Sigmoid colon (tissue), 7 donors: ENCODE measurements around the gene ACSS2. TPM values are rescaled to one million over a fixed set of nuclear protein-coding genes. Genes with fewer than 3 reads are reported as not detected.

Experiments
- DNase-seq: peaks from one replicate; pipeline ENCODE4 v3.0.0-alpha.2; 2019
- H3K27ac ChIP-seq, 4 donors: fragments of 200-600 bp; sonication (generic); one replicate each; pipeline ENCODE4 v1.5.1; 2016 to 2019; ENCODE audit warnings: mild to moderate bottlenecking in 1 of 4
- H3K27me3 ChIP-seq, 3 donors: fragments of 200-600 bp; sonication (generic); one replicate each; pipeline ENCODE4 v1.5.1; 2019; ENCODE audit warnings: mild to moderate bottlenecking in 1 of 3
- H3K36me3 ChIP-seq, 4 donors: fragments of 200-600 bp; sonication (generic); one replicate each; pipeline ENCODE4 v1.5.1; 2016 to 2019
- H3K4me1 ChIP-seq, 4 donors: fragments of 200-600 bp; sonication (generic); one replicate each; pipeline ENCODE4 v1.5.1; 2017 to 2019
- H3K4me3 ChIP-seq, 4 donors: fragments of 200-600 bp; sonication (generic); one replicate each; pipeline ENCODE4 v1.5.1; 2017 to 2019; ENCODE audit warnings: mild to moderate bottlenecking in 2 of 4, moderate library complexity in 1 of 4
- H3K9me3 ChIP-seq, 4 donors: fragments of 200-600 bp in 3 of 4; sonication (generic) in 3 of 4; one replicate each; pipeline versions ENCODE4 v1.5.1 to v1.6.1; 2013 to 2019
- CTCF ChIP-seq, 4 experiments: fragments of 450-650 bp in 3 of 4; fragments of 200-600 bp in 1 of 4; IDR thresholded peaks; one replicate each; pipeline ENCODE4 v1.5.1; 2016 to 2019; ENCODE audit warnings: antibody characterized with exemption in 4 of 4, mild to moderate bottlenecking in 3 of 4, moderate library complexity in 2 of 4
- EP300 ChIP-seq, 4 donors: sonication (generic); formaldehyde crosslinking; IDR thresholded peaks; one replicate each; pipeline ENCODE4 v1.6.1; 2017; ENCODE audit warnings: antibody characterized with exemption in 4 of 4
- POLR2A ChIP-seq, 2 donors: fragments of 450-650 bp; IDR thresholded peaks; one replicate each; pipeline ENCODE4 v1.6.1; 2016; ENCODE audit warnings: antibody characterized with exemption in 2 of 2, mild to moderate bottlenecking in 2 of 2, moderate library complexity in 2 of 2
- POLR2AphosphoS5 ChIP-seq, 4 donors: sonication (generic); formaldehyde crosslinking; IDR thresholded peaks; one replicate each; pipeline ENCODE4 v1.6.1; 2017; ENCODE audit warnings: antibody characterized with exemption in 4 of 4
- WGBS, 2 donors: extraction: QIAGEN DNeasy Blood & Tissue Kit; methylation state at CpG; one replicate each; pipeline ENCODE4 v1.1.7; 2013; 5-methylcytosine and 5-hydroxymethylcytosine counted together
- intact Hi-C: fragments of 100-400 bp; cut with DNase I; formaldehyde crosslinking; loops from one replicate; pipeline ENCODE4 v1.15.1; 2023
- polyA plus RNA-seq, 3 donors: library from polyadenylated mRNA; stranded (reverse); fragments of 200-250 nt; gene quantifications; one replicate each; pipeline ENCODE4 v1.2.3, GENCODE V29; 2013
- total RNA-seq, 4 donors: library from RNA; depleted of rRNA; stranded (reverse); fragments of >200 nt; gene quantifications; one replicate each; pipeline ENCODE4 v1.1.0, GENCODE V29; 2016
- donor health status: healthy with polysubstance abuse.
- donor health status: Bipolar disorder and iron deficiency.
- donor health status: healthy.

The ACSS2 gene
- total and polyA plus RNA-seq, 7 donors, result 29.7 to 232 (median 70.1) TPM

DNA sequence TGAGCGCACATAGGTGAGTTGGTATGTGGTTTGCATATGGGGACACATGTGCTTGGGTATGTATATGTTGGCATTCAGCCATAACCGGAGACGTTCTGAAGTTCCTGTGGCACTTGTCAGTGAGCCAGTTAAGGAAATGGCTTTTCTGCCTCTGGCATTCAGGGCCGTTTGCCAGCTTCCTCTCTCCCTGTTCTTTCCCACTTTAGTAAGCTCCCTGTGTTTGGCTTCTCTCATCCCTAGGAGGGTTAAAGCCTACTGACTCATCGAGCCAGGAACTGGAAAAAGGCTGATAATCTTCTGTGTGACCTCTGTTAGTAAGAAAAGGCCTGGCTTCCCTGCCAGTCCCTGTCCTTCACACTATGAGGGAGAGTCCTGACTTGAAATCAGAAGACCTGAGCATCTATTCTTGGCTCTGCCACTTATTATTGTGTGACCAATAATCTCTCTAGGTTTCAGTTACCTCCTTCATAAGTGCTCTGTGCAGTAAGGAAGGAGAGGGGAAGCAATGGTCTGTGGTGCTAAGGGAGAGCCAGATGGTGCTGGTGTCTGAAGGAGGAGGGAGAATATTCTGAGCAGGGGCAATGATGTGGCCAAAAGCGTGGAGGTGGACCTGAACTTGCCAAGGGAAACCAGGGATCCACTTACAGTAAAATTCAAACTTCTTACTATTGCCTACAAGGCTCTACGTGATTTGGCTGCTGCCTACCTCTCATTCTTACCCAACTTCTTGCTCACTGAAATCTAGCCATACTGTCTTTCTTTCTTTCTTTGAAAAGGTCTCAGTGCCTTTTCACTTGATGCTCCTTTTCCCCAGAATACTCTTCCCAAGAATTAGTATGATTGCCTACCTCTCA lies 31.4 kb downstream of the ACSS2 start:
- H3K9me3 ChIP-seq, result no peaks in the 10 kb centered on the region
- no peak for DNase-seq
- 25 to 33% methylated on average over 7 of the region's 7 CpGs for WGBS, 2 donors
- no peaks in the 10 kb centered on the region for H3K36me3 ChIP-seq
- H3K4me1 ChIP-seq, result peaks cover 0 to 14% (median 13%) of the 10 kb centered on the region in 4 donors
- no peak overlapping the region for H3K4me3 ChIP-seq
- no peaks in the 10 kb centered on the region for H3K27me3 ChIP-seq
- peak overlapping the region; percentile 33 to 54 (median 46) for H3K27ac ChIP-seq
- no peak for TF ChIP-seq POLR2A (IDR thresholded peaks at IDR 0.05)
- TF ChIP-seq EP300 (IDR thresholded peaks at IDR 0.05), result no peak
- intact Hi-C loops, result no loop called here

DNA sequence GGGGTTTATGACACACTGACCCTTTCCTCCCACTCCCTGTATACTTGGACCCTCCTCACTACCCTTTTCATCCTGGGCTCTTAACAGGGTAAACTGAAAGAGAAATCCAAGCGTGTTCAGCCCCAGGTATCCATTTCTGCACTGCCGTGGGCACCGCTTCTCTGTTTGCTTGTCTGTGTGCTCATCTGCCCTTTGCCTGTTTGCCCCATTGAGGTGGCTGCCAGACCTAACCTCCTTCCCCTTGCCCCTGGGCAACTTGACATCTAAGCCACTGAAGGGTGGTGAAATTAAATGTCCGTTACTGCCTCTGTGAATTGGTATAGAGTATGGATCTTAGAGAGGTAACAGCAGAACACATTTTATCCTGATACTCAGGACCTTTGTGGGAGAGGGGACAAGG lies 38.7 kb downstream of the ACSS2 start:
- DNase-seq, result no peak
- H3K27me3 ChIP-seq, result no peaks in the 10 kb centered on the region
- no peak overlapping the region for H3K27ac ChIP-seq
- peaks cover 0 to 11% (median 7%) of the 10 kb centered on the region in 4 donors for H3K36me3 ChIP-seq
- 44 to 84% methylated on average over 4 of the region's 4 CpGs for WGBS, 2 donors
- H3K9me3 ChIP-seq, result no peaks in the 10 kb centered on the region
- no peaks in the 10 kb centered on the region for H3K4me1 ChIP-seq
- H3K4me3 ChIP-seq, result no peak overlapping the region
- no peak for TF ChIP-seq CTCF (IDR thresholded peaks at IDR 0.05)
- no peak for TF ChIP-seq POLR2AphosphoS5 (IDR thresholded peaks at IDR 0.05)
- no peak for TF ChIP-seq POLR2A (IDR thresholded peaks at IDR 0.05)
- TF ChIP-seq EP300 (IDR thresholded peaks at IDR 0.05), result no peak
- intact Hi-C loops, result no loop called here

DNA sequence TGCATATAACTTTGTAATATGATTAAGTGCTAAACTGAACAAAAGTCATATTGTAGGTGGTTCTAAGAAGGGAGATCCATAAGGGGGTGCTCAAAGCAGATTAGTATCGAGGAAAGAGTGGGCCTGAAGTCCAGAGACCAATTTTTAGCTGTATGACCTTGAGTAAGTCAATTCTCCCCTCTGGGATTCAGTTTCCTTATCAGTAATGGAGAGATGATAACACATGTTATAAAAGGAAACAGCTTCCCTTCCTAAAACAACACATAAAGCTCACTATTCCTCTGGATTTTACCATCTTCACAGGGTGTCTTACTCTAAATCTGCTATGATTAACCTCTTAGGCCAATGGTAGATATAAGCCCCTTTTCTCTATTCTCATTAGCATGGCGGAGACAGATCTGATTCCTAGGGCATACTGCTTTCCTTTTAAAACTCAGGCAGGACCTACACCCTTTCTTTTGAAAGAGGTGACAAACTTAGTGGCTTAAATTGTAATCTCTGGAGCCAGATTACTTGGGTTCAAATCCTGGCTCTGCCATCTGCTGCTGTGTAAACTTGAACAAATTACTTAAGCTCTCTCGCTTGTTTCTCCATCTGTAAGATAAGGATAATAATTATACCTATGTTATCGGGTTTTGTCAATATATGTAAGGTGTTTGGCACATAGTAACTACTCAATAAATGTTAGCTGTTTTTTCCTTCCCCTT lies 39.5 kb downstream of the ACSS2 start:
- intact Hi-C loops, result no loop called here
- Histone ChIP-seq H3K27me3 (no peaks in the 10 kb centered on the region), H3K9me3 (no peaks in the 10 kb centered on the region), H3K36me3 (peaks cover under 1 to 15% (median 10%) of the 10 kb centered on the region in 4 donors), H3K4me3 (no peak overlapping the region), H3K27ac (no peak overlapping the region), H3K4me1 (no peaks in the 10 kb centered on the region)
- no peak for DNase-seq
- TF ChIP-seq CTCF (IDR thresholded peaks at IDR 0.05), result no peak
- no peak for TF ChIP-seq EP300 (IDR thresholded peaks at IDR 0.05)
- no peak for TF ChIP-seq POLR2A (IDR thresholded peaks at IDR 0.05)
- no peak for TF ChIP-seq POLR2AphosphoS5 (IDR thresholded peaks at IDR 0.05)
- WGBS, 2 donors, result 27 to 66% methylated on average over 4 of the region's 4 CpGs

DNA sequence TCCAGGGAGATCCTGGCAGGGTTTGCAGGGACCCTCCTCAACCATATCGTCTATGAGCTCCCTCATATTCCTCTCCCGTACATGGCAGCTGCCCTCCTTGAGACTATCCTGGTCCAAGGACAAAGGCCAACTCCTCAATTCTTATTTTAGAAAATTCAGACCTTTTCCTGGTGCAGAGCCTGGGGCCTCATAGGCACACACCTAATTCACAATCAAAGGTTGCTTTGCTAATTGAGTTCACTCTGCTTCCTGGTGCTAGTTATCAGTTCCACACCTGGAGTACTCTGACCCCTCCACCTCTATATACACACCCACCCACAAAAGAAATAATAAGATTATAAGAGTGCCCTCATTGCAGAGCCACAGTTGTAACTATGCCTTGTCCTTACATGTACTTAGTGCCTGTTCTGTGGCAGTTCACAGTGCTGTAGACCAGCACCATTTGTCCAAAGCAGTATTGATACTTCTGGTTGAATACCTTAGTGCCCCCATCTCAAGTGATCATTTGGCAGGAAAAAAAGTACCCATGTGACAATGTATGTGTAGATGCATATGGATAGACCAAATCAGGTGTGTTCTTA lies 40.5 kb downstream of the ACSS2 start:
- H3K9me3 ChIP-seq, result no peaks in the 10 kb centered on the region
- intact Hi-C loops, result no loop called here
- 19 to 62% methylated on average over 2 of the region's 2 CpGs for WGBS, 2 donors
- no peak for TF ChIP-seq EP300 (IDR thresholded peaks at IDR 0.05)
- TF ChIP-seq POLR2A (IDR thresholded peaks at IDR 0.05), result peak in 1 of 2 donors; percentile 33
- H3K4me3 ChIP-seq, result no peak overlapping the region
- DNase-seq, result no peak
- H3K27ac ChIP-seq, result no peak overlapping the region
- H3K4me1 ChIP-seq, result no peaks in the 10 kb centered on the region
- H3K27me3 ChIP-seq, result no peaks in the 10 kb centered on the region
- peaks cover 4 to 22% (median 10%) of the 10 kb centered on the region in 4 donors for H3K36me3 ChIP-seq

- H3K4me1 ChIP-seq, result peaks cover 0 to 13% (median 8%) of the 10 kb centered on the region in 4 donors
- H3K27me3 ChIP-seq, result no peaks in the 10 kb centered on the region
- no peak overlapping the region for H3K4me3 ChIP-seq
- no peak for TF ChIP-seq POLR2A (IDR thresholded peaks at IDR 0.05)
- no peak for TF ChIP-seq POLR2AphosphoS5 (IDR thresholded peaks at IDR 0.05)
- no peak for TF ChIP-seq EP300 (IDR thresholded peaks at IDR 0.05)
- TF ChIP-seq CTCF (IDR thresholded peaks at IDR 0.05), result no peak
- no peak overlapping the region for H3K27ac ChIP-seq
- DNase-seq, result no peak
- no peaks in the 10 kb centered on the region for H3K9me3 ChIP-seq
- intact Hi-C loops, result no loop called here
- H3K36me3 ChIP-seq, result peaks cover 0 to 39% (median 12%) of the 10 kb centered on the region in 4 donors
Measured at GRCh38 chr20:34920055-34920454, 43.6 kb downstream of the ACSS2 start.
